SK-N-SH (cell line): ENCODE results near the gene UVRAG. TPM values are rescaled to one million over a fixed set of nuclear protein-coding genes. Genes with fewer than 3 reads are reported as not detected.

Source experiments
- CTCF ChIA-PET: fragments of 300-600, 350-600 bp; formaldehyde crosslinking; extraction: SDS; loops from one replicate; lab custom pipeline; 2021; lab: Yijun Ruan, JAX
- POLR2A ChIA-PET: fragments of 350-600 bp; sonication (Branson Sonifier 250); formaldehyde crosslinking; extraction: SDS; loops from one replicate; lab custom pipeline; 2020; ENCODE audit warnings: antibody characterized with exemption, inconsistent platforms; lab: Yijun Ruan, JAX
- DNase-seq: peaks from one replicate; pipeline ENCODE4 v3.0.0; 2012
- H2AFZ ChIP-seq: fragments of 200-600 bp; sonication (generic); 2 replicates; pipeline ENCODE4 v1.8.1; 2016; ENCODE audit warnings: antibody characterized with exemption, mild to moderate bottlenecking, low read depth
- H3F3A ChIP-seq: fragments of 200-600 bp; sonication (generic); replicated peaks from 2 replicates; pipeline ENCODE3; 2016; ENCODE audit warnings: antibody characterized with exemption, mild to moderate bottlenecking; ENCODE audit not compliant: insufficient read depth
- H3K27ac ChIP-seq, 2 experiments: fragments of 200-500 bp in 1 of 2; fragments of 200-600 bp in 1 of 2; sonication (Bioruptor generic) in 1 of 2; sonication (generic), shearing (Covaris generic) in 1 of 2; 2 replicates each; pipeline versions ENCODE4 v1.5.1 to v1.6.1; 2014 to 2016; ENCODE audit warnings: low read depth in 2 of 2, inconsistent platforms in 1 of 2, low read length in 1 of 2, mild to moderate bottlenecking in 1 of 2, mixed read lengths in 1 of 2
- H3K27me3 ChIP-seq: fragments of 200-600 bp; sonication (generic), shearing (Covaris generic); 2 replicates; pipeline ENCODE4 v1.6.1; 2016; ENCODE audit warnings: mixed run types; ENCODE audit not compliant: insufficient read depth
- H3K36me3 ChIP-seq, 2 experiments: fragments of 200-500 bp in 1 of 2; fragments of 200-600 bp in 1 of 2; sonication (Bioruptor generic) in 1 of 2; sonication (generic) in 1 of 2; replicated peaks in 1 of 2; 2 replicates each; pipeline versions ENCODE3 to v1.5.1; 2014 to 2016; ENCODE audit warnings: low read length in 1 of 2, mild to moderate bottlenecking in 1 of 2; ENCODE audit not compliant: insufficient read depth in 2 of 2, control insufficient read depth in 1 of 2
- H3K4me1 ChIP-seq, 2 experiments: fragments of 200-500 bp in 1 of 2; fragments of 200-600 bp in 1 of 2; sonication (Bioruptor generic) in 1 of 2; sonication (generic), shearing (Covaris generic) in 1 of 2; 2 replicates each; pipeline versions ENCODE4 v1.5.1 to v1.6.1; 2014 to 2016; ENCODE audit warnings: low read depth in 1 of 2, low read length in 1 of 2, mixed run types in 1 of 2; ENCODE audit not compliant: insufficient read depth in 2 of 2, control insufficient read depth in 1 of 2
- H3K4me2 ChIP-seq: fragments of 200-600 bp; sonication (generic), shearing (Covaris generic); 2 replicates; pipeline ENCODE4 v1.6.1; 2017; ENCODE audit warnings: mixed run types
- H3K4me3 ChIP-seq, 2 experiments: fragments of 200-500 bp in 1 of 2; fragments of 200-600 bp in 1 of 2; sonication (Bioruptor generic) in 1 of 2; sonication (generic), shearing (Covaris generic) in 1 of 2; 2 replicates each; pipeline versions ENCODE4 v1.5.1 to v1.8.1; 2014 to 2016; ENCODE audit warnings: low read depth in 2 of 2, inconsistent platforms in 1 of 2, low read length in 1 of 2, mild to moderate bottlenecking in 1 of 2, mixed read lengths in 1 of 2, moderate library complexity in 1 of 2
- H3K79me2 ChIP-seq: fragments of 200-600 bp; sonication (generic); 2 replicates; pipeline ENCODE4 v1.8.1; 2017; ENCODE audit warnings: mild to moderate bottlenecking; ENCODE audit not compliant: insufficient read depth
- H3K9ac ChIP-seq: fragments of 200-600 bp; sonication (generic); 2 replicates; pipeline ENCODE4 v1.6.1; 2017; ENCODE audit warnings: mixed run types
- H3K9me2 ChIP-seq: fragments of 200-600 bp; sonication (generic); 2 replicates; pipeline ENCODE4 v1.6.1; 2017; ENCODE audit warnings: mixed run types
- H3K9me3 ChIP-seq: fragments of 200-600 bp; sonication (generic); 2 replicates; pipeline ENCODE4 v1.6.1; 2017; ENCODE audit warnings: mixed run types, mild to moderate bottlenecking, moderate library complexity
- H4K20me1 ChIP-seq: fragments of 200-600 bp; sonication (generic); 2 replicates; pipeline ENCODE4 v1.6.1; 2017; ENCODE audit warnings: mild to moderate bottlenecking, mixed run types; ENCODE audit not compliant: insufficient read depth
- CHD2 ChIP-seq: fragments of 150-350 bp; IDR thresholded peaks from 2 replicates; pipeline ENCODE4 v1.6.1; 2018; ENCODE audit warnings: low read length; ENCODE audit not compliant: partially characterized antibody
- ELF1 ChIP-seq: IDR thresholded peaks from 2 replicates; pipeline ENCODE4 v1.4.0; 2012
- EP300 ChIP-seq, 2 experiments: IDR thresholded peaks; 2 replicates each; pipeline versions ENCODE4 v1.4.0 to v1.6.1; 2012; ENCODE audit warnings: borderline replicate concordance in 1 of 2, low read depth in 1 of 2, low read length in 1 of 2
- EZH2phosphoT487 ChIP-seq: fragments of 200-600 bp; sonication (generic); IDR thresholded peaks from 2 replicates; pipeline ENCODE4 v1.6.1; 2017; ENCODE audit warnings: low read depth, mixed run types, mild to moderate bottlenecking, antibody characterized with exemption, moderate library complexity, borderline replicate concordance
- FOXM1 ChIP-seq: IDR thresholded peaks from 2 replicates; pipeline ENCODE4 v1.4.0; 2012; ENCODE audit warnings: low read depth, mild to moderate bottlenecking
- GATA2 ChIP-seq: sonication (generic); formaldehyde crosslinking; IDR thresholded peaks from 2 replicates; pipeline ENCODE4 v1.5.0; 2020; ENCODE audit warnings: mild to moderate bottlenecking, missing genetic modification reagents
- IRF3 ChIP-seq: fragments of 150-350 bp; IDR thresholded peaks from 2 replicates; pipeline ENCODE4 v1.6.1; 2016; ENCODE audit warnings: mild to moderate bottlenecking, low read depth, low read length
- JUND ChIP-seq: IDR thresholded peaks from 2 replicates; pipeline ENCODE4 v1.4.0; 2012
- MAX ChIP-seq: IDR thresholded peaks from 2 replicates; pipeline ENCODE4 v1.4.0; 2012; ENCODE audit warnings: low read depth
- MEF2A ChIP-seq: IDR thresholded peaks from 2 replicates; pipeline ENCODE4 v1.4.0; 2012; ENCODE audit warnings: low read depth, borderline replicate concordance
- MXI1 ChIP-seq: IDR thresholded peaks from 2 replicates; pipeline ENCODE4 v1.6.1; 2012; ENCODE audit warnings: mild to moderate bottlenecking, low read depth, low read length, improper control_type of control experiment
- NFIC ChIP-seq: IDR thresholded peaks from 2 replicates; pipeline ENCODE4 v1.4.0; 2012; ENCODE audit warnings: borderline replicate concordance
- POLR2AphosphoS5 ChIP-seq: IDR thresholded peaks from 2 replicates; pipeline ENCODE4 v1.6.1; 2012; ENCODE audit warnings: low read depth, low read length
- RAD21 ChIP-seq: IDR thresholded peaks from 2 replicates; pipeline ENCODE4 v1.6.1; 2012; ENCODE audit warnings: mild to moderate bottlenecking, low read length
- RCOR1 ChIP-seq: fragments of 150-350 bp; IDR thresholded peaks from 2 replicates; pipeline ENCODE4 v1.6.1; 2017; ENCODE audit warnings: antibody characterized with exemption, low read length
- RFX5 ChIP-seq: IDR thresholded peaks from 2 replicates; pipeline ENCODE4 v1.6.1; 2012; ENCODE audit warnings: mild to moderate bottlenecking, improper control_type of control experiment, low read length
- RXRA ChIP-seq: IDR thresholded peaks from 2 replicates; pipeline ENCODE4 v1.4.0; 2012; ENCODE audit warnings: low read depth, mild to moderate bottlenecking, borderline replicate concordance
- TEAD4 ChIP-seq: IDR thresholded peaks from 2 replicates; pipeline ENCODE4 v1.4.0; 2012; ENCODE audit warnings: mild to moderate bottlenecking, borderline replicate concordance; ENCODE audit not compliant: insufficient read depth
- ZBTB33 ChIP-seq: IDR thresholded peaks from 2 replicates; pipeline ENCODE4 v1.4.0; 2012; ENCODE audit warnings: low read depth, borderline replicate concordance
- WGBS: methylation state at CpG from one replicate; pipeline ENCODE4 v1.1.6; 2017; ENCODE audit warnings: low lambda C conversion rate; 5-methylcytosine and 5-hydroxymethylcytosine counted together
- polyA plus RNA-seq, 3 experiments: library from polyadenylated mRNA; depleted of rRNA; stranded (reverse); fragments of >200 nt; gene quantifications; 2 replicates each; pipeline ENCODE4 v1.2.3, GENCODE V29; 2012

UVRAG gene
- polyA plus RNA-seq, 1 of the 3 experiments (the other 2 are of a cell fraction) = 5.8 TPM

GRCh38 chr11:75872887-75873416, 57.9 kb downstream of the UVRAG start:
- WGBS = 78% methylated on average over 5 of the region's 5 CpGs
- POLR2A ChIA-PET = interaction anchor here (0.6 kb wide), 1 partner anchor 347 kb away, joined by 3 read pairs; no protein-coding TSS in a partner anchor
- H3K79me2 ChIP-seq = peaks cover 3% of the 10 kb centered on the region; the same call in 1 of the 2 replicates

More at GRCh38 chr11:75872887-75873416, 57.9 kb downstream of the UVRAG start:
- Histone ChIP-seq H3K4me2 (no peak overlapping the region), H3K4me3 (no peak overlapping the region), H3K9me2 (no peaks in the 10 kb centered on the region), H3F3A (no peaks in the 10 kb centered on the region), H2AFZ (no peak overlapping the region), H3K36me3 (no peaks in the 10 kb centered on the region), H3K27ac (no peak overlapping the region), H3K4me1 (peaks cover 0 to 6% of the 10 kb centered on the region in 2 experiments; a peak in 2 of 4 replicates), H3K27me3 (no peaks in the 10 kb centered on the region), H4K20me1 (peaks cover 5% of the 10 kb centered on the region; the same call in 1 of the 2 replicates), H3K9me3 (no peaks in the 10 kb centered on the region), H3K9ac (no peak overlapping the region)
- TF ChIP-seq ZBTB33 = no peak
- no peak for TF ChIP-seq MXI1
- no peak for TF ChIP-seq ELF1
- no peak for TF ChIP-seq GATA2
- no peak for TF ChIP-seq JUND
- TF ChIP-seq TEAD4 = no peak
- no peak for TF ChIP-seq FOXM1
- TF ChIP-seq RAD21 = no peak
- TF ChIP-seq EZH2phosphoT487 = no peak
- no peak for TF ChIP-seq POLR2AphosphoS5
- no peak for TF ChIP-seq RCOR1
- no peak for TF ChIP-seq IRF3
- no peak for TF ChIP-seq NFIC
- no peak for TF ChIP-seq RXRA
- no peak for TF ChIP-seq RFX5
- TF ChIP-seq MAX = no peak
- no peak for TF ChIP-seq MEF2A
- TF ChIP-seq CHD2 = no peak
- TF ChIP-seq EP300 (IDR thresholded peaks at IDR 0.05; ENCODE audit: borderline replicate concordance in 1 of 2, low read depth in 1 of 2, low read length in 1 of 2) = no peak
- DNase-seq = no peak
- CTCF ChIA-PET = interaction anchor here (1.0 to 2.7 kb wide), 4 partner anchors 8 to 336 kb away, joined by 3 to 15 read pairs (median 3); no protein-coding TSS in a partner anchor
